Body of pancreas (tissue), 4 donors: ENCODE results near the gene LRFN4.

Experiments
- POLR2A ChIP-seq, 3 donors: fragments of 450-650 bp; IDR thresholded peaks; one replicate each; pipeline ENCODE4 v1.6.1; 2016; ENCODE audit warnings: antibody characterized with exemption in 3 of 3, mild to moderate bottlenecking in 2 of 3
- TF ChIP-seq, protein P1 (sequence below), 7 experiments: fragments of 450-650 bp in 4 of 7; fragments of 200-600 bp in 3 of 7; sonication (generic) in 3 of 7; IDR thresholded peaks; one replicate each; pipeline ENCODE4 v1.5.1; 2016 to 2019; ENCODE audit warnings: antibody characterized with exemption in 7 of 7

DNA sequence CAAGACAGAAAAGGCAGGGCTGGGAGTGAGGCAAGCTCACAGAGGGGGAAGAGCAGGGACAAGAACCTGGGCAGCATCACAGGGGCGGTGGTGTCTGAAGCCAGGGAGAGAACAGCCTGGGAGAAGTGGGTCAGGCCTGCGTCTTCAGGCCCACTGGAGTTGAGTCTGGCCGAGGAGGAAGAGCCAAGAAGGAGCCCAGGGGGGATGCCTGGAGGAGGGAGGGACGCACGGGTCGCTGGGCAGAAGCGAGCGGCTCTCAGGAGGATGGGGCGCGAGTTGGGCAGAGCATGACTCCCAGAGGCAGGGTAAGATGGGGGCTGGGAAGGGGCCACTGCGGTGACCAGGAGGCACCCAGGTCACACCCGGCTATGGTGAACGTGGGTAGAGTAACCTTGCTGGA lies 18.5 kb downstream of the LRFN4 start:
- TF ChIP-seq, protein P1, sequence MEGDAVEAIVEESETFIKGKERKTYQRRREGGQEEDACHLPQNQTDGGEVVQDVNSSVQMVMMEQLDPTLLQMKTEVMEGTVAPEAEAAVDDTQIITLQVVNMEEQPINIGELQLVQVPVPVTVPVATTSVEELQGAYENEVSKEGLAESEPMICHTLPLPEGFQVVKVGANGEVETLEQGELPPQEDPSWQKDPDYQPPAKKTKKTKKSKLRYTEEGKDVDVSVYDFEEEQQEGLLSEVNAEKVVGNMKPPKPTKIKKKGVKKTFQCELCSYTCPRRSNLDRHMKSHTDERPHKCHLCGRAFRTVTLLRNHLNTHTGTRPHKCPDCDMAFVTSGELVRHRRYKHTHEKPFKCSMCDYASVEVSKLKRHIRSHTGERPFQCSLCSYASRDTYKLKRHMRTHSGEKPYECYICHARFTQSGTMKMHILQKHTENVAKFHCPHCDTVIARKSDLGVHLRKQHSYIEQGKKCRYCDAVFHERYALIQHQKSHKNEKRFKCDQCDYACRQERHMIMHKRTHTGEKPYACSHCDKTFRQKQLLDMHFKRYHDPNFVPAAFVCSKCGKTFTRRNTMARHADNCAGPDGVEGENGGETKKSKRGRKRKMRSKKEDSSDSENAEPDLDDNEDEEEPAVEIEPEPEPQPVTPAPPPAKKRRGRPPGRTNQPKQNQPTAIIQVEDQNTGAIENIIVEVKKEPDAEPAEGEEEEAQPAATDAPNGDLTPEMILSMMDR (IDR thresholded peaks at IDR 0.05), result no peak
- no peak for TF ChIP-seq POLR2A (IDR thresholded peaks at IDR 0.05)
